ENCODE results near the gene PLCB1.
"Not testable (repeated sequence)": the region's sequence is repeated elsewhere in the genome, so short reads cannot be mapped to it uniquely, and the experiment has no call there.

- TF ChIP-seq CTCF (IDR thresholded peaks at IDR 0.05; ENCODE audit: low read depth, low read length, poor library complexity, severe bottlenecking); EZH2phosphoT487 (IDR thresholded peaks at IDR 0.05; ENCODE audit: borderline replicate concordance, low read length): not testable (repeated sequence)
Measured at GRCh38 chr20:8853211-8853610, 721.1 kb downstream of the PLCB1 start.
